ENCODE data around the gene TRIM77.
"Not testable (repeated sequence)": the region's sequence is repeated elsewhere in the genome, so short reads cannot be mapped to it uniquely, and the experiment has no call there.

The TRIM77 gene

GRCh38 chr11:89709999-89710398, at the start of gene TRIM77:
Gene TRIM77, plus strand, starts transcription at chr11:89710299. Its CDS starts 0 bp downstream, at chr11:89710299.
- not testable (repeated sequence) for H3K4me3 ChIP-seq (ENCODE audit: low read depth, low read length)

GRCh38 chr11:89667001-89667400, 43.1 kb upstream of the TRIM77 start:
- H3K4me3 ChIP-seq (ENCODE audit: low read depth, low read length), result no peak overlapping the region
- TF ChIP-seq, protein P1, sequence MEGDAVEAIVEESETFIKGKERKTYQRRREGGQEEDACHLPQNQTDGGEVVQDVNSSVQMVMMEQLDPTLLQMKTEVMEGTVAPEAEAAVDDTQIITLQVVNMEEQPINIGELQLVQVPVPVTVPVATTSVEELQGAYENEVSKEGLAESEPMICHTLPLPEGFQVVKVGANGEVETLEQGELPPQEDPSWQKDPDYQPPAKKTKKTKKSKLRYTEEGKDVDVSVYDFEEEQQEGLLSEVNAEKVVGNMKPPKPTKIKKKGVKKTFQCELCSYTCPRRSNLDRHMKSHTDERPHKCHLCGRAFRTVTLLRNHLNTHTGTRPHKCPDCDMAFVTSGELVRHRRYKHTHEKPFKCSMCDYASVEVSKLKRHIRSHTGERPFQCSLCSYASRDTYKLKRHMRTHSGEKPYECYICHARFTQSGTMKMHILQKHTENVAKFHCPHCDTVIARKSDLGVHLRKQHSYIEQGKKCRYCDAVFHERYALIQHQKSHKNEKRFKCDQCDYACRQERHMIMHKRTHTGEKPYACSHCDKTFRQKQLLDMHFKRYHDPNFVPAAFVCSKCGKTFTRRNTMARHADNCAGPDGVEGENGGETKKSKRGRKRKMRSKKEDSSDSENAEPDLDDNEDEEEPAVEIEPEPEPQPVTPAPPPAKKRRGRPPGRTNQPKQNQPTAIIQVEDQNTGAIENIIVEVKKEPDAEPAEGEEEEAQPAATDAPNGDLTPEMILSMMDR (IDR thresholded peaks at IDR 0.05; ENCODE audit: borderline replicate concordance, insufficient read depth, low read depth, low read length), result no peak

DNA sequence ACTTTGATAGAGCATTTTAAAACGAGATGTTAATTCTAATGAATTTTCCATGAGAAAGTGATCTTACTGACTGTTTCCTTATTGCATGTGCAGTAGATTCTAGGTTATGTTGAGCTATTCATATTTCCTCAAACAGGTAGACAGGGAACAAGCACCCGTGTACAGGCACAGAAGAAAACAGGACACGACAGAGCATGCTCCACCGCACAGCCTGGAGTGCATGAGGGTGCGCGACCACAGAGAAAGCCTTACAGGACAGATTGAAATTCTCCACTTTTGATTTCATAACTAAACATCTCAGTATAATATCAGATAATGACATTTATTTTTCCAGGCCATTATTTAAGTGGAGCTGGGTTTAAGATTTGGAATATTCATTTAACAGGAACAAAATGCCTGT, 41.9 kb upstream of the TRIM77 start:
- H3K4me3 ChIP-seq (ENCODE audit: low read depth, low read length), result not testable (repeated sequence)

DNA sequence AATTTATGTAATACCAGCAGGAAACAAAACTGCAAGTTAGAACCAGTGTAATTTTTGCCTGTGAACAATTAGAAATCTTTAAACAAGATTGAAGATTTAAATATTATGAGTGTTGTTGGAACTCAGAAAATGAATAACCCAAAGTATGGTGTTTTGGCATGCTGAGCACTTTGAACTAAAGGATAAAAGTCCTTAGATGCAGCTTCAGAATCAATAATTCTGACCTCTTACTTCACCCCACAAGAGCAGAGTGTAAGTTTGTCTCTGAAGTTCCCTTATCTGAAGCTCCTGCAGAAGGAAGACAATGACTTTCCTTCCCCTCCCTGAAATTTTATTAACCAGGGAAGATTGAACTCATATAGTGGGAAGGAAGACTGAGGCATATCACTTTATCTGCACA, 40.5 kb upstream of the TRIM77 start:
- H3K4me3 ChIP-seq (ENCODE audit: low read depth, low read length), result not testable (repeated sequence)

DNA sequence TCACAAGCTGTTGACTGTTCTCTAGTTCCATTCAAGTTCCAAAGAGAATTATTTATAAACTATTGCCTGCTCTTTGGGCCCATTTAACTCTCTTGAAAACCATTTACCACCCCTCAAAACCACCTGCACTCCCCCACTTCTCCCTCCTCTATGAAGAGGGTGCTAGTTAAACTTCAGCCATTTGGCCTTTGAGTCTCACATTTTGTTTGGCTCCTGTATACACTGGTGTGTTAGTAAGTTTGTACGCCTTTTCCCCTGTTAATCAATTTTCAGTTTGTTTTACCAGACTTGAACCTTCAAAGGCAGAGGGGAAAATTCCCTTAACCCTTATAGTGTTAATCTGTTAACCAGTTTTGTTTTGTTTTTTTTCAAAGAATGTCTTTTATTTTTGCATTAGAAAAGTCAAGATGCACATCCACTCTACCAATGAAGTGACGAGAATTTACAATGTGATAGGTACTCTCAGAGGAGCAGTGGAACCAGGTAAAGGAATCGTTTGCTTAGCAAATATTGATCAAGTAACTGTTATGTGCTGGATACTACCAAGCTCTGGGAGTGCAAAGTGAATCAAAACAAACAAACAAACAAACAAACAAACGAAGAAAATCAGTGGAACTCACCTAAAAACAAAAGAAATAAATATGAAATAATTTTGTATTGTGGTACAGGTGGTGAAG, 40.0 kb upstream of the TRIM77 start:
- H3K4me3 ChIP-seq (ENCODE audit: low read depth, low read length), result not testable (repeated sequence)

- not testable (repeated sequence) for H3K4me3 ChIP-seq (ENCODE audit: low read depth, low read length)
Measured at GRCh38 chr11:89672547-89672946, 37.6 kb upstream of the TRIM77 start.

DNA sequence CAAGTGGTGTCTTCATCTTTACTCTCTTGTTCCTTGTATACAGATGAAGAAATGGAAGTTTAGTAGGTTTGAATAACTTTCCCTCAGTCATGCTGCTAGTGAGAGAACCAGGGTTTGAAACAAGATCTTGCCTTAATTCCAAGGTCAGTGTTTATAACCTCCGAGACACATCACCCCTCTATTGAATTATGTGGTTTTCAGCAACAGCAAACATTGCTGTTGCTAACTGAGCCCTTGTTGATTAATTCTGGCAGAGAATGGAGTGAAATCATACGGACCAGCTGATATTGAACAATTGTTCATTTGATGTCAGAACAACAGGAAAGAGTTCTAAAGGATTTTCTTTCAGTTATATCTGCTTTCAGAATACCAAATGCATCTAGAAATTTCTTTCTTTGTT, 36.7 kb upstream of the TRIM77 start:
- H3K4me3 ChIP-seq (ENCODE audit: low read depth, low read length), result not testable (repeated sequence)

- not testable (repeated sequence) for H3K4me3 ChIP-seq (ENCODE audit: low read depth, low read length)
Measured at GRCh38 chr11:89675383-89675782, 34.7 kb upstream of the TRIM77 start.

- not testable (repeated sequence) for H3K4me3 ChIP-seq (ENCODE audit: low read depth, low read length)
Measured at GRCh38 chr11:89675948-89676347, 34.2 kb upstream of the TRIM77 start.

- not testable (repeated sequence) for H3K4me3 ChIP-seq (ENCODE audit: low read depth, low read length)
Measured at GRCh38 chr11:89707080-89707479, 3.0 kb upstream of the TRIM77 start.

DNA sequence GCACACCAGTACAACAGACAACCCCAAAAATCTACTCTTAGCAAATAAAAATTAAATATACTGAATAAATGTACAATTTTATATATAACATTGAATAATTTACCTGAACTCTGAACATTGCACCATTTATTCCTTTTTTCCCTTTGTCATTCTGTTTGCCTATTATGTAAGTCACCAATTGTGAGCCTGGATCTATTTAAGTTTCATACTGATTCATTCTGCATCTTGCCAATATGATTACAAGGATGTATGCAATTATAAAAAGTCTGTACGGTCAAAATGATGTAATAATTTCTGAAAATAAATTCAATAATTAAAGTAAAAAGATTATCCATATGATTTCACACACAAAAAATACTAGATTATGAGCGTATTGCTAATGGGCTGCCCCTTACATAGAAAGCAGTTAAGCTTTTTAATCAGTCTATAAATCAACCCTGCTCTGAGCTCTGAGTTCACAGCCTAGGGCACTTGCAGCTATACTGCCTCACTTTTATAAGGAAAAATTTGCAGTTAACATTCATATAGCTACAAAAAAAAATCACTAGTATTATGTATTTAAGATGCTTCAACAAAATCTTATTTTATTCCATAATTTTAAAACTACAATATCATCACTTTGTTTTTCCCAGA, 14.9 kb downstream of the TRIM77 start:
- H3K4me3 ChIP-seq (ENCODE audit: low read depth, low read length), result not testable (repeated sequence)

- H3K4me3 ChIP-seq (ENCODE audit: low read depth, low read length), result not testable (repeated sequence)
Measured at GRCh38 chr11:89730215-89730614, 20.1 kb downstream of the TRIM77 start.

- no peak overlapping the region for H3K4me3 ChIP-seq (ENCODE audit: low read depth, low read length)
Measured at GRCh38 chr11:89736566-89736965, 26.5 kb downstream of the TRIM77 start.

More at GRCh38 chr11:89736566-89736965, 26.5 kb downstream of the TRIM77 start:
- TF ChIP-seq, protein P1 (IDR thresholded peaks at IDR 0.05; ENCODE audit: borderline replicate concordance, insufficient read depth, low read depth, low read length), result no peak
